Skeletal muscle tissue (tissue), 4 donors: ENCODE measurements around the gene HYAL1. TPM values are rescaled to one million over a fixed set of nuclear protein-coding genes. Genes with fewer than 3 reads are reported as not detected.
A peak's percentile ranks its signal among the peaks of the same experiment; 100 is the strongest.

ENCODE experiments used
- H3K27ac ChIP-seq: one replicate; pipeline ENCODE4 v1.7.0; 2013; ENCODE audit warnings: mild to moderate bottlenecking, low read depth, low read length, inconsistent platforms
- H3K27me3 ChIP-seq, 3 donors: one replicate each; pipeline ENCODE4 v1.7.0; 2013; ENCODE audit warnings: low read length in 3 of 3; ENCODE audit not compliant: control insufficient read depth in 3 of 3, insufficient read depth in 3 of 3
- H3K36me3 ChIP-seq, 3 donors: one replicate each; pipeline ENCODE4 v1.7.0; 2013; ENCODE audit warnings: low read length in 3 of 3; ENCODE audit not compliant: control insufficient read depth in 3 of 3, insufficient read depth in 3 of 3
- H3K4me1 ChIP-seq, 3 donors: one replicate each; pipeline ENCODE4 v1.7.0; 2013; ENCODE audit warnings: low read length in 3 of 3, mild to moderate bottlenecking in 3 of 3; ENCODE audit not compliant: control insufficient read depth in 3 of 3, insufficient read depth in 3 of 3
- H3K4me3 ChIP-seq, 3 donors: one replicate each; pipeline ENCODE4 v1.7.0; 2013; ENCODE audit warnings: low read length in 3 of 3
- H3K9ac ChIP-seq, 3 donors: one replicate each; pipeline ENCODE4 v1.7.0; 2013; ENCODE audit warnings: low read length in 3 of 3, mild to moderate bottlenecking in 3 of 3, moderate library complexity in 2 of 3, low read depth in 1 of 3
- H3K9me3 ChIP-seq, 3 donors: one replicate each; pipeline ENCODE4 v1.7.0; 2013; ENCODE audit warnings: low read length in 3 of 3; ENCODE audit not compliant: control insufficient read depth in 3 of 3
- total RNA-seq: library from RNA; depleted of rRNA; stranded (reverse); fragments of >200 nt; gene quantifications from one replicate; pipeline ENCODE4 v1.2.3, GENCODE V29; 2014
- donor health status: Osteomylitis.

HYAL1 gene
- total RNA-seq, 1 donor from 2014 or later: 2.6 TPM

DNA sequence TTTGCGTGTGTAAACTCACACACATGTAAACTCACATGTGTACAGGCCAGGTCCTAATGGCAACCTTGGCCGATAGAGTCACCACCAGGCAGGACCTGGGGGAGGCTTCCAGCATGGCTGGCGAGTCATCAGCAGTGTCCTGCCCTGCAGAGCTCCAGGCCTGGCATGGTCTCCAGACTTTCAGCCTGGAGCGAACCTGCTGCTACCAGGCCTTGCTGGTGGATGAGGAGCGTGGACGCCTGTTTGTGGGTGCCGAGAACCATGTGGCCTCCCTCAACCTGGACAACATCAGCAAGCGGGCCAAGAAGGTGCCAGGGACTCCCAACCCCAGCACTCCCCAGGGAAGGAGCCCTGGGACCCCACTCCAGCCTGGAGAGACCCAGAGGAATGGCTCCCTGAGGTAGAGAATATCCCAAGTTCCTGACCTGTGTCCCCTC, 33.4 kb downstream of the HYAL1 start:
- no peaks in the 10 kb centered on the region for H3K36me3 ChIP-seq
- H3K9ac ChIP-seq: peak overlapping the region; percentile 21 to 90 (median 64)
- no peak overlapping the region for H3K27ac ChIP-seq
- H3K27me3 ChIP-seq: peaks cover 0 to 3% (median 0%) of the 10 kb centered on the region in 3 donors
- no peaks in the 10 kb centered on the region for H3K9me3 ChIP-seq
- H3K4me1 ChIP-seq: peaks cover 62 to 77% (median 68%) of the 10 kb centered on the region in 3 donors
- H3K4me3 ChIP-seq: peak overlapping the region in 2 of 3 donors; percentile 64 to 76

DNA sequence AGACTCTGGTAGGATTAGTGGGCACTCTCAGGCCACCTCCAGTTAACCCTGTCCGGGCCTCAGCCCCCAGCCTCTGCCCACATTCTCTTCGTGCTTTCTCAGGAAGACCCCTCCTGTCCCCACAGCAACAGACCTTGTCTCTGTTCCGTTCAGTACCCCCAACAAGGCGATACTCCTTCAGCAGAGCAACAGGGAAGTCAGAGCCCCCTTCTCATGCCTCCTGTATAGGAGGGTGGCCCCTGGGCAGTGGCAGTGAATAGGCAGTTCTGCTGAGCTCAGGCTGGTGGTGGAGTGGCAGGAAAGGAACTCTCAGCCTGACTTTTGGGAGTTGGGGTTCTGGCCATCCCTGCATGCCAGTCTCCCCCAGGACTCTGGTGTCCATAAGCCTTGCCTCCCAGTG, 33.9 kb downstream of the HYAL1 start:
- no peaks in the 10 kb centered on the region for H3K9me3 ChIP-seq
- peak overlapping the region; percentile 69 for H3K27ac ChIP-seq
- peak overlapping the region; percentile 24 to 76 (median 64) for H3K4me3 ChIP-seq
- H3K9ac ChIP-seq: peak overlapping the region; percentile 64 to 90 (median 70)
- peaks cover 0 to 1% (median 0%) of the 10 kb centered on the region in 3 donors for H3K27me3 ChIP-seq
- H3K4me1 ChIP-seq: peaks cover 66 to 80% (median 69%) of the 10 kb centered on the region in 3 donors
- no peaks in the 10 kb centered on the region for H3K36me3 ChIP-seq

DNA sequence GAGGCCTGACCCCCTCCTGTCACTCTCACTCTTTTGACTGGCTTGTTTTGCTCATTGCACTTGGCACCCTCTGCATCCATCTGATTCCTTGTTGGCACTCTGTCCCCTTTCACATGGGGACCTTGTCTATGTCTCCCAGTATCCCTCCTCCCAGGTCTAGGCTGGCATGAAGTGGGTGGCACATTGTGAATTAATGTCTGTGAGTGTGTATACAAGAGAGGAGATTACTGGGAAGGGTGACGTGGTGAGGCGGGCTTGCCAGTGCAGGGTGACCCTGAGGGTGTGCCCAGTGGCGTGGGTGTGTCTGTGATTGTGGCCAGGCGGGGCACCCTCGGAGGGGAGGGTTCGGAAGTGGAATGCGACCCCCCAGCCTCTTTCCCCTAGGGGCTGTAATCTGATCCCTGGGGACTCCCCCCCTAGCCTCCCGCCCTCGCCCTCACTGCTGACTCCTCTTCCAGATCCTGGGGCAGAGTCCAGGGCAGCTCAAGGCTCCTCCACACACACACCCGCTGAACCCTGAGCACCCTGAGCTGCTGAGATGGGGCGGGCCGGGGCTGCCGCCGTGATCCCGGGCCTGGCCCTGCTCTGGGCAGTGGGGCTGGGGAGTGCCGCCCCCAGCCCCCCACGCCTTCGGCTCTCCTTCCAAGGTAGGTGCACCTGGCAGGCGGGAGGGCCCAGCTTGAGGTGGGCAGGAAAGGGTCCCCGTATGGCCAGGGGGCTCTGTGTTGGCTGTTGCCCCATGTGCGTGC, 34.5 kb downstream of the HYAL1 start, which contains the start of gene SEMA3B:
TSS of gene SEMA3B (plus strand) at position 445 of the 749 bp plus-strand sequence. CDS start at position 539, 94 bp downstream.
- Histone ChIP-seq H3K9me3 (no peaks in the 10 kb centered on the region), H3K4me1 (peaks cover 68 to 82% (median 70%) of the 10 kb centered on the region in 3 donors), H3K27me3 (no peaks in the 10 kb centered on the region), H3K9ac (peak within 1 kb of the TSS; percentile 83 to 90 (median 86)), H3K4me3 (peak within 1 kb of the TSS; percentile 74 to 87 (median 76)), H3K36me3 (no peaks in the 10 kb centered on the region), H3K27ac (peak within 1 kb of the TSS; percentile 79)

DNA sequence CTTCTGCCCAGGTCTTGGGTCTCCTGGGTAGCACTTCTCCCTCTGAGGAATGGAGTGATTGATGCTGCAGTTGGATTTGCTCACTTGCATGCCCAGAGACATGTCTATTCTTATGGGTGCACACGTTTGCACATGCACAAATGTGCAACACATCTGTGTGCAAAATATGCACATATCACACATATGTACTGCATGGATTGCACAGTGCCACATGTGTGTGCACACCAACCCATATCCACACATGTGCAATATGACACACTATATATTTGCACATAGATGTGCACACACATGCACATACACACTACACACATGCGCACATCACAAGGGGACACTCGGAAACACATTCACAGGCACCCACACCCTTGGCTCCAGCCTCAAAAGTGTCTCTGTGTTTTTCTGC, 35.1 kb downstream of the HYAL1 start:
- peaks cover 66 to 78% (median 71%) of the 10 kb centered on the region in 3 donors for H3K4me1 ChIP-seq
- H3K27ac ChIP-seq: peak overlapping the region; percentile 69

DNA sequence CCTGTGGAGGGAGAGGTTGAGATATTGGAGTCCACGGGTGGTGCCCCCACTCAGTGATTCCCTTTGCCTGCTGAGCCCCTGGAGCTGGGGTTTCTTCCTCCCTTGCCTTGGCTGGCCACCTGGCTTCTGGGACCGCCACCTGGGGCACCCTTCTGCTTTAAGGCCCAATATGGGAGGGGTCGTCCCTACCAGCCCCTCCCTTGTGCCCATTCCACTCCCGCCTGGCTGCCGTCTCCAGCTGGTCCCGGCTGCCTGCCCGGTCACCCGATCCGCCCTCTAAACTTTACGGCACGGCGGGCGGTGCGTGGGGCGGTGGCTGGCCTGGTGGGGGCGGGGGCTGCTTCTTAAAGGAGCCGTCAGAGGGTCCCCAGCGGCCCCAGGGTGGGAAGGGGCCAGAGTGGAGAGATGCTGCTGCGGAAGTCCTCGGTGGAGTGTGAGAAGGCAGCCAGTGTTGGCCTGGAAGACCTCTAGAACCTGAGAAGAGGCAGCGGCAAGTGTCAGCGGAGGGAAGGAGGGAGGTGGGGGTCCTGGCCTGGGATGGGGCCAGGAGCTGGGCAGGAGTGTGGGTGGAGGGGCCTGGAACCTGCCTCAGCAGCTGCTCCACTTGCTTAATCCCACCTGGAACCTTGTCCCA, 36.0 kb downstream of the HYAL1 start:
- Histone ChIP-seq H3K4me1 (peaks cover 67 to 74% (median 67%) of the 10 kb centered on the region in 3 donors), H3K27ac (peak overlapping the region; percentile 79), H3K27me3 (no peaks in the 10 kb centered on the region), H3K36me3 (no peaks in the 10 kb centered on the region), H3K9me3 (no peaks in the 10 kb centered on the region), H3K9ac (peak overlapping the region; percentile 83 to 90 (median 86)), H3K4me3 (peak overlapping the region; percentile 75 to 87 (median 76))

More for the DNA sequence above, 35.1 kb downstream of the HYAL1 start:
- Histone ChIP-seq H3K27me3 (no peaks in the 10 kb centered on the region), H3K4me3 (peak overlapping the region; percentile 74 to 87 (median 76)), H3K36me3 (no peaks in the 10 kb centered on the region), H3K9ac (peak overlapping the region; percentile 83 to 90 (median 86)), H3K9me3 (no peaks in the 10 kb centered on the region)

DNA sequence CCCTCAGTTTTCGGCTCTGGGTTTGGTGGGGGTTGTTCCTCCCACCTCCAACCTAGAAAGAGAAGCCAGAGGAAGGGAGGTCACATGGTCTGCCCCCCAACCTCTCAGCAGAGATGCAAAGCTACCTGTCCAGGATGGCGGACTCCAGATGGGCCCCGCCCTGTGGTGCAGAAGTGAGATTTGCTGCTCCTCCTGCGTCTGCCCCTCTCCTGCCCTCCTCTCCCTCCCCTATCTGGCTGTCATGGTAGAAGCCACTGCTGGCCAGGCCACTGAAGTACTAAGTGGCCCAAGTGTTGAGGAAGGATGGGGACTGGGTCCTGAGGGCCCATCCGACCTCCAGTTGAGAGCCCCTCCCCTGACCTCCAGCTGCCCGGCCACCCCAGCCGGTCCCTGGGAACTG, 36.5 kb downstream of the HYAL1 start:
- Histone ChIP-seq H3K4me3 (peak overlapping the region; percentile 75 to 87 (median 76)), H3K27me3 (no peaks in the 10 kb centered on the region), H3K4me1 (peaks cover 67 to 74% (median 67%) of the 10 kb centered on the region in 3 donors), H3K27ac (peak overlapping the region; percentile 79), H3K9me3 (no peaks in the 10 kb centered on the region), H3K36me3 (no peaks in the 10 kb centered on the region), H3K9ac (peak overlapping the region; percentile 83 to 90 (median 86))

DNA sequence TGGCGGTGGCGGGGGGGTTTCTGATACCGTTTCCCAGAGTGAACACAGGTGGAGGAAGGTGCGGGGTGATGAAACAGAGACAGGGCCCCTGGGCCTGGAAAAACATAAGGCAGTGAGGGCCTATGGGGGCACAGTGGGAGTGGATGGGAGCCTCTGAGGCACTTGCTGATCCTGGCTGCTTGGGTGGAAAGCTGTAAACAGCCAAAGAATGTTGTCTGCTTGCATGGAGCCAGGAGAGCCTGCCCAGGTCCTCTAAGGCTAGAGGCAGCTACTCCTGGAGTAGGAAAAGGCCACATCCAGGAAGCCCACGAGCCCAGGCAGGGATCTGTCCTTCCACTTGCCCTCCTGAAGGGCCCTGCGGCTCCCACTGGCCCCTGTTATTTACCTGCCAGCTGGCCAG, 37.4 kb downstream of the HYAL1 start:
- Histone ChIP-seq H3K4me1 (peaks cover 74 to 76% (median 75%) of the 10 kb centered on the region in 3 donors), H3K4me3 (peak overlapping the region in 2 of 3 donors; percentile 75 to 87)

DNA sequence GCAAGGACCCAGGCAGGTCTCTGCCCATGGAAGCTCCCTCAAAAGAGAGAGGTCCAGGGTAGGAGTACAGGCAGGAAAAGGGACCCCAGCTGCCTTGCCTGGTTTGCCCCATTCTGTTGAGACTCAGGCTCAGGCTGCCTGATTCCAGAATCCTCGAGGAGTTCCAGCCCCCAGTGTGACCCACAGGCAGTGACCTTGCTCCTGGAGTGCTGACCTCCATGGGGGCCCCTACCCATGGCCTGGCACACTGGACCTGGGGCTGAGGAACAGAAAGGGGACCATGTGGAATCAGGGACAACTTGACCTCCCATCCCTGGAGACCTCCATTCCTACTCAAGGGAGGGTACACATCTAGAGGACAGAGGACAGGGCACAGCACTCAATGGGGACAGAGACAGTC, 37.8 kb downstream of the HYAL1 start:
- H3K9ac ChIP-seq: peak overlapping the region in 2 of 3 donors; percentile 5 to 90

More for the DNA sequence above, 37.4 kb downstream of the HYAL1 start:
- Histone ChIP-seq H3K9me3 (no peaks in the 10 kb centered on the region), H3K27me3 (no peaks in the 10 kb centered on the region), H3K27ac (peak overlapping the region; percentile 79), H3K9ac (peak overlapping the region in 1 of 3 donors; percentile 90), H3K36me3 (no peaks in the 10 kb centered on the region)

DNA sequence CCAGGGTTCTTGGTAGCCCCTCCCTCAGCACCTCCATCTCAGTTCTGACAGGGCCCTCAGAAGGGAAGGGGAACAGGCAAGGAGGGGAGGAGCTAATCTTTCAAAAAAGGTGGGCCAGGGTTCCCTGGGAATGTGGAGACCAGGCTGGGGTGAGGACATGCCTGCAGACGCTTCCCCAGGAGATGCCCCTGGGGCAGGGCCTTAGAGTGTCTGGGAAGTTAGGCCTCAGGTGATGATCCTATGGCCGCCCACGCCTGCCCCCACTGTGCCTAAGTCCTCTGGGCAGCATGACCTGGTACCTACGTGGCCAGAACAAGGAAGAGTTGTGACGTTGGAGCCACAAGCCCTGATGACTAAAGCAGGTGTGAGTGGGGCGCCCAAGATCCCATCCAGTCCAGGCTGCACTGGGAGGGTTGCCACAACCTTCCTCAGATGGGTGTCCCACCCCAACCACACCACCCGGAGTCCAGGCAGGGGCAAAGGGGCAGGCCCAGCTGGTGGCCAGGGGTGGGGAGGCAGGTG, 38.3 kb downstream of the HYAL1 start:
- peaks cover 72 to 76% (median 76%) of the 10 kb centered on the region in 3 donors for H3K4me1 ChIP-seq
- no peaks in the 10 kb centered on the region for H3K36me3 ChIP-seq
- no peaks in the 10 kb centered on the region for H3K9me3 ChIP-seq
- H3K9ac ChIP-seq: peak overlapping the region in 2 of 3 donors; percentile 51 to 90
- no peaks in the 10 kb centered on the region for H3K27me3 ChIP-seq
- H3K27ac ChIP-seq: peak overlapping the region; percentile 70
- H3K4me3 ChIP-seq: peak overlapping the region in 1 of 3 donors; percentile 13

More for the DNA sequence above, 37.8 kb downstream of the HYAL1 start:
- Histone ChIP-seq H3K36me3 (no peaks in the 10 kb centered on the region), H3K27ac (peak overlapping the region; percentile 70), H3K27me3 (no peaks in the 10 kb centered on the region), H3K9me3 (no peaks in the 10 kb centered on the region), H3K4me1 (peaks cover 76 to 79% (median 78%) of the 10 kb centered on the region in 3 donors), H3K4me3 (peak overlapping the region in 1 of 3 donors; percentile 13)
